Measurements from ENCODE around the gene ASGR2. TPM values are rescaled to one million over a fixed set of nuclear protein-coding genes. Genes with fewer than 3 reads are reported as not detected.

ASGR2 gene
- polyA plus RNA-seq, 2 of the 4 experiments (the other 2 are of a cell fraction), result 0.06 to 0.34 TPM

- Histone ChIP-seq H3K9me3 (no peaks in the 10 kb centered on the region), H3K27ac (no peak overlapping the region), H3K4me2 (no peak overlapping the region), H3K4me1 (no peaks in the 10 kb centered on the region), H3K4me3 (no peak overlapping the region)
- no peak for FAIRE-seq
- CTCF ChIA-PET, result interaction anchor here (0.7 to 1.8 kb wide), 5 partner anchors 21 to 62 kb away, joined by 3 to 8 read pairs (median 4); no protein-coding TSS in a partner anchor
- no peak for DNase-seq (ENCODE audit: low read depth in 1 of 2, low spot score in 1 of 2)
- POLR2A ChIA-PET, result no interaction called here
- no peak; a peak in 1 of 6 replicates for ATAC-seq
- WGBS (ENCODE audit: missing lambda C conversion rate), result 79% methylated on average over 29 of the region's 32 CpGs
- TF ChIP-seq SREBF2 (IDR thresholded peaks at IDR 0.05) (no peak), MAX (IDR thresholded peaks at IDR 0.05) (no peak), HEYL (CRISPR knock-in tag; IDR thresholded peaks at IDR 0.05) (no peak), JUN (IDR thresholded peaks at IDR 0.05) (no peak), EHF (CRISPR knock-in tag; IDR thresholded peaks at IDR 0.05) (no peak), EHMT2 (IDR thresholded peaks at IDR 0.05; ENCODE audit: low read depth) (no peak), EP300 (IDR thresholded peaks at IDR 0.05) (no peak), JUNB (IDR thresholded peaks at IDR 0.05) (no peak), CBX8 (IDR thresholded peaks at IDR 0.05) (no peak)
- TF ChIP-seq, protein P1, sequence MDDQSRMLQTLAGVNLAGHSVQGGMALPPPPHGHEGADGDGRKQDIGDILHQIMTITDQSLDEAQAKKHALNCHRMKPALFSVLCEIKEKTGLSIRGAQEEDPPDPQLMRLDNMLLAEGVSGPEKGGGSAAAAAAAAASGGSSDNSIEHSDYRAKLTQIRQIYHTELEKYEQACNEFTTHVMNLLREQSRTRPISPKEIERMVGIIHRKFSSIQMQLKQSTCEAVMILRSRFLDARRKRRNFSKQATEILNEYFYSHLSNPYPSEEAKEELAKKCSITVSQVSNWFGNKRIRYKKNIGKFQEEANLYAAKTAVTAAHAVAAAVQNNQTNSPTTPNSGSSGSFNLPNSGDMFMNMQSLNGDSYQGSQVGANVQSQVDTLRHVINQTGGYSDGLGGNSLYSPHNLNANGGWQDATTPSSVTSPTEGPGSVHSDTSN (IDR thresholded peaks at IDR 0.05), result no peak
These were observed 6.6 kb downstream of the ASGR2 start for GRCh38 chr17:7107795-7108559.

DNA sequence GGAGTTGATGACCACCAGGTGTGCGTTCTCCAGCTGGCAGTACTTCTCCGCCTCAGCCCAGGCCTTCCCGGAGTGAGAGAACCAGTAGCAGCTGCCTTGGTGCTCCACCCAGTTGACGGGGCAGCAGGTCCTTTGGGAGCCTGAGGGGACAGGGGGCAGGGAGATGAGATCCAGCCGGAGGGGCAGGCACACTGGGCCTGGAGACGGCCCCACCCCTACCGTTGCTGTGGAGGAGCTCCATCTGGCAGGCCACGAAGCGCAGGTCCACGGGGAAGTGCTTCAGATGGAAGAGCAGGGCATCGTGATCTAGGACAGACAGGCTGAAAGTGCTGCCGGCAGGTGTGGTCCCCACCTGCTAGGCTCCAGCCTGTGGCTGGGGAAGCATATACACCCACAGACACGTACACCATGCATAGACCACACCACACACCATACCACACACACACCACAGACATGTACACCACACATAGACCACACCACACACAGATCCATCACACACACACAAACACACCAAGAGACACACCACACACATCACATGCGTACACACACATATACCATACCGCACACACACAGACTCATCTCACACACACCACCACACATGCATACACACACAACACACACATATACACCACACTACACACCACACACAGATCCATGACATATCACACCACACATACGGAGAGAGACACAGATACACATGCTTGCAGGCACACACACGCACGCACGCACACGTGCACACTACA lies 7.4 kb downstream of the ASGR2 start:
- Histone ChIP-seq H3K4me3 (no peak overlapping the region), H3K4me1 (no peaks in the 10 kb centered on the region), H3K9me3 (no peaks in the 10 kb centered on the region), H3K4me2 (no peak overlapping the region), H3K27ac (no peak overlapping the region)
- DNase-seq (ENCODE audit: low read depth in 1 of 2, low spot score in 1 of 2) (no peak), ATAC-seq (peak; percentile 20 to 27; a peak in 4 of 6 replicates), FAIRE-seq (no peak)
- ChIA-PET CTCF (interaction anchor here (1.2 to 1.5 kb wide), 2 partner anchors 26 to 71 kb away, joined by 3 to 4 read pairs; no protein-coding TSS in a partner anchor), POLR2A (no interaction called here)
- TF ChIP-seq FOSL2 (IDR thresholded peaks at IDR 0.05) (no peak), FOSL2 (CRISPR knock-in tag; IDR thresholded peaks at IDR 0.05) (no peak), NR3C1 (IDR thresholded peaks at IDR 0.05) (no peak), CEBPB (IDR thresholded peaks at IDR 0.05) (no peak), EHF (CRISPR knock-in tag; IDR thresholded peaks at IDR 0.05) (no peak), FOXS1 (CRISPR knock-in tag; IDR thresholded peaks at IDR 0.05) (no peak), ZNF302 (CRISPR knock-in tag; IDR thresholded peaks at IDR 0.05) (no peak)
- TF ChIP-seq, protein P1 (IDR thresholded peaks at IDR 0.05), result no peak
- 81% methylated on average over 20 of the region's 20 CpGs for WGBS (ENCODE audit: missing lambda C conversion rate)

DNA sequence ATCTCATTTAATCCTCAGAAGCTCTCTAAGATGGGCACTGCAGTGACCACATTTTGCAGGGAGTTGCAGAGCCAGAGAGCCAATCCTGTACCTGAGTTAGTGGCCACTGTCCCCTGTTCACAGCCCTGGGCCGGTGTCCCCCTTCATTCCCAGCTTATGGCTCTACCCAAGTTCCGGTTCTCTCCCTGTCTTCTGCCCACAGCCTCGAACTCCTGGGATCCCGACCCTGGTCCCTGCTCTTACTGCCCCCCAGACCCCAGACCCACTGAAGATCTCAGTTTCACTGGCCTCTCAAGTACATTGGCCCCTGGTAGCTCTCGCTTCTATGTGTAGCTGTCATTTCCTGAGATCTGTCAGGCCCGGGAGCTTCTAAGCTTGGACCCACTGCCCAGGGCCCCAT lies 12.2 kb downstream of the ASGR2 start:
- DNase-seq (ENCODE audit: low read depth in 1 of 2, low spot score in 1 of 2) (no peak), FAIRE-seq (no peak), ATAC-seq (peak; percentile 27 to 60; a peak in 2 of 6 replicates)
- ChIA-PET CTCF (interaction anchor here (1.0 to 2.6 kb wide), 8 partner anchors 12 to 76 kb away, joined by 3 to 17 read pairs (median 4); partner anchors contain the start of gene ASGR2), POLR2A (no interaction called here)
- no peaks in the 10 kb centered on the region for H3K9me3 ChIP-seq
- WGBS (ENCODE audit: missing lambda C conversion rate), result 58% methylated on average over 6 of the region's 6 CpGs
- no peak overlapping the region for H3K4me3 ChIP-seq
- TF ChIP-seq CEBPB (IDR thresholded peaks at IDR 0.05) (no peak), RAD21 (conservative IDR thresholded peaks at IDR 0.05 in 1 of 2, IDR thresholded peaks at IDR 0.05 in 1 of 2) (no peak), ZNF302 (CRISPR knock-in tag; IDR thresholded peaks at IDR 0.05) (no peak), FOSB (CRISPR knock-in tag; IDR thresholded peaks at IDR 0.05) (no peak), NPAS2 (CRISPR knock-in tag; IDR thresholded peaks at IDR 0.05; ENCODE audit: borderline replicate concordance) (no peak), RCOR1 (IDR thresholded peaks at IDR 0.05; ENCODE audit: low read depth, low read length) (no peak), TFCP2L1 (CRISPR knock-in tag; IDR thresholded peaks at IDR 0.05) (no peak), HOXB13 (CRISPR knock-in tag; IDR thresholded peaks at IDR 0.05; ENCODE audit: low read depth) (no peak), CBX8 (IDR thresholded peaks at IDR 0.05) (no peak), RARB (CRISPR knock-in tag; IDR thresholded peaks at IDR 0.05) (no peak), BHLHE40 (IDR thresholded peaks at IDR 0.05; ENCODE audit: low read depth, low read length) (no peak), MYC (IDR thresholded peaks at IDR 0.05; ENCODE audit: borderline replicate concordance, low read length) (no peak), MAFK (IDR thresholded peaks at IDR 0.05; ENCODE audit: partially characterized antibody) (no peak), FOXS1 (CRISPR knock-in tag; IDR thresholded peaks at IDR 0.05) (no peak), RNF2 (IDR thresholded peaks at IDR 0.05; ENCODE audit: borderline replicate concordance, low read depth) (no peak), SREBF2 (IDR thresholded peaks at IDR 0.05) (no peak), HOXB5 (CRISPR knock-in tag; IDR thresholded peaks at IDR 0.05) (no peak), ZC3H11A (IDR thresholded peaks at IDR 0.05) (no peak)
- TF ChIP-seq, protein P1 (IDR thresholded peaks at IDR 0.05), result no peak
- H3K4me2 ChIP-seq, result no peak overlapping the region
- H3K27ac ChIP-seq, result no peak overlapping the region
- H3K4me1 ChIP-seq, result peaks cover 6% of the 10 kb centered on the region

All from A549 (cell line).